ENCODE measurements around the gene PLEKHO2. TPM values are rescaled to one million over a fixed set of nuclear protein-coding genes. Genes with fewer than 3 reads are reported as not detected.

Gene PLEKHO2
- total and polyA plus RNA-seq, 2 donors (not counting 3 experiments of a cell fraction or from before 2014, with no cell fraction given), result 21.9 to 24.9 TPM

GRCh38 chr15:64810497-64811326 lies 31.0 kb upstream of the PLEKHO2 start:
- H4K20me1 ChIP-seq (replicated peaks; ENCODE audit: control insufficient read depth, extremely low read depth, insufficient read depth, low read length), result no peaks in the 10 kb centered on the region
- H3K4me2 ChIP-seq (ENCODE audit: insufficient read depth, low read length), result no peak overlapping the region
- TF ChIP-seq MAX (IDR thresholded peaks at IDR 0.05; ENCODE audit: insufficient read depth, insufficient read length) (no peak), POLR2A (IDR thresholded peaks at IDR 0.05; ENCODE audit: low read depth, low read length) (no peak), FOS (IDR thresholded peaks at IDR 0.05; ENCODE audit: borderline replicate concordance, insufficient read depth, low read length) (no peak), GATA2 (IDR thresholded peaks at IDR 0.05; ENCODE audit: insufficient read depth, insufficient read length, low read depth, low read length) (no peak), CTCF (IDR thresholded peaks at IDR 0.05; ENCODE audit: extremely low read depth in 1 of 2, insufficient read depth in 1 of 2, low read depth in 1 of 2, low read length in 2 of 2) (no peak), MYC (IDR thresholded peaks at IDR 0.05; ENCODE audit: low read depth, low read length) (no peak), EZH2 (IDR thresholded peaks at IDR 0.05; ENCODE audit: borderline replicate concordance, low read depth, low read length, severe bottlenecking) (no peak)
- DNase-seq (ENCODE audit: low read depth, low spot score) (no peak), FAIRE-seq (no peak)
- H3K9ac ChIP-seq (replicated peaks; ENCODE audit: extremely low read depth, insufficient read depth, low read length), result no peak overlapping the region
- BruUV-seq (replicated peaks), result no TSS peak
- intact Hi-C loops (cut with micrococcal nuclease) (loop anchor here (1.0 kb wide), 3 partner anchors 79 to 124 kb away; no protein-coding TSS in a partner anchor), dilution Hi-C loops (cut with MboI; ENCODE audit: extremely low pct_ligation_motif_present, low sequenced_read_pairs) (no loop called here)
- H3K27me3 ChIP-seq (ENCODE audit: control insufficient read depth in 2 of 2, insufficient read depth in 2 of 2, low read length in 2 of 2), result peaks cover 0 to 6% of the 10 kb centered on the region in 2 experiments
- H3K27ac ChIP-seq (ENCODE audit: insufficient read depth, low read depth, low read length), result no peak overlapping the region
- H3K79me2 ChIP-seq (ENCODE audit: control insufficient read depth, insufficient read depth, low read length), result no peaks in the 10 kb centered on the region
- ChIA-PET POLR2A (interaction anchor here (0.6 kb wide), 1 partner anchor 135 kb away, joined by 4 read pairs; no protein-coding TSS in a partner anchor), CTCF (interaction anchor here (0.7 to 6.9 kb wide), 33 partner anchors 9 to 510 kb away, joined by 3 to 222 read pairs (median 5); partner anchors contain the start of genes ANKDD1A and PIF1)
- no peaks in the 10 kb centered on the region for H3K9me1 ChIP-seq (replicated peaks; ENCODE audit: control insufficient read depth, extremely low read depth, insufficient read depth, low read length)
- H3K9me3 ChIP-seq (replicated peaks; ENCODE audit: control insufficient read depth, insufficient read depth, low read length), result no peaks in the 10 kb centered on the region
- H3K36me3 ChIP-seq (ENCODE audit: control insufficient read depth in 2 of 2, extremely low read depth in 1 of 2, insufficient read depth in 2 of 2, low read length in 2 of 2), result no peaks in the 10 kb centered on the region
- no peak overlapping the region for H3K4me3 ChIP-seq (replicated peaks in 1 of 3; ENCODE audit: insufficient read depth in 1 of 3, low read depth in 1 of 3, low read length in 3 of 3)
- H3K4me1 ChIP-seq (ENCODE audit: control insufficient read depth, extremely low read depth, insufficient read depth, low read length), result no peaks in the 10 kb centered on the region
- no peak overlapping the region for H2AFZ ChIP-seq (ENCODE audit: low read depth, low read length)
